Measurements from ENCODE around the gene DPP6.

DPP6 gene

DNA sequence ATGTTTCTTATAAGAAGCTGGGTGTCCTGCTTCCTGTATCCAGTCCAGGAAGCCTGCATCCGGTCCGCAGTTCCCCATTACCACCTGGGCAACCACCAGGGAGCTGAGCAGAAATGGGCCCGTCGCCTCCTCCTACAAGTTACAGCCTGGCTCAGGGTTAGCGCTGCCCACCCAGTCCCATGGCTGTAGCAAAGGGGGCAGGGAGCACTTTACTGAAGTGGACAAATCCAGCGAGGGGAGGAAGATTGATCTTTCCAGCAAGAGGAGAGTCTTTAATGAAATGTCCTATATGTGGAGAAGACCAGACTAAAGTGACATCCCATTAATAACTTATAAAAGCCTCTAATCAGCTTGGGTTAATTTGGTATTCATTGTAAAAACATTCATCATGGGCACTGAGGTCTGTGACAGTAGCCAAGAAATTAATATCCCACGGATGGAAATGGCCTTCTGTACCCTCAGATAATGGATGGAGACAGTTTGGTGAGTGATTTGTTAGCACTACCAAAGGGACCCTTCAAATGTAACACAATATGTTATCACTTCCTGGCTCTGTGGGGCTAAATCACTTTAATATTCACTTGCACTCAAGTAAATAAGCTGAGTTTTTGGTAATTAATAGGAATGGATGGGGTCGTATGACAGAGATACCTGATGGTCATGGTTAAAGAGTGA lies 627.3 kb downstream of the DPP6 start:
- no peak for DNase-seq

DNA sequence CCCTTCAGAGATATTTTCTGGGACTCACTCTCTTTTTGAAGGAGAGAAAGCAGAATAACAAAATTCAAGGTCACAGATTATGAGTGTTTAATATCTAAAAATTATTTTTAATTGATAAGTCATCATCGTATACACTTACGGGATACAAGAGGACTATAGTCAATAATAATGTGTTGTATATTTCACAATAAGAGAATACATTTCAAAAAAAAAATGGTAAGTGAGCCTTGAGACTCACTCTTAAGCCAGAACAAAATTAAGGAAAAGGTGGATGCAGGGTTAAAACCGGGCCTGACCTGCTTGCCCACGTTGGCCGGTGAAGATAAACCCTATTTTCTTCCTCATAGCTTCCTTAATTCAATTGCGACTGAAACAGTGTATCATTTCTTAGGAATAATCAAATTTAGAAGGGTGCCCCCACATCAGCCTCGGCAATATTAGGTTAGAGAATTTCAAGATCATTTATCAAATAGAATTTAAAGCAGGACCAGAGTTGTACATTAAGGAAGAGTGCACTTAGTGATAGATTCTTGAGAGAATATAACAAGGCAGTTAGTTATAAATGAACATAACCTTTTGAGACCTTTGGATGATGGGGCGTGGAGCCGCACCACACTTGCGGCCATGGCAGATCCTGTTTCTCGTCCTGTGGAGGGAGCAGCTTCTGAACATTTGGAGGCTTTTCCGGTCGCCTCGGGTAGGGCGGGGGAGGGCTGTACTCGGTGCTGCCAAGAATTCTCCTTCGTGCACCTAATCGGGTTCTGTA lies 628.9 kb downstream of the DPP6 start:
- no peak for DNase-seq

DNA sequence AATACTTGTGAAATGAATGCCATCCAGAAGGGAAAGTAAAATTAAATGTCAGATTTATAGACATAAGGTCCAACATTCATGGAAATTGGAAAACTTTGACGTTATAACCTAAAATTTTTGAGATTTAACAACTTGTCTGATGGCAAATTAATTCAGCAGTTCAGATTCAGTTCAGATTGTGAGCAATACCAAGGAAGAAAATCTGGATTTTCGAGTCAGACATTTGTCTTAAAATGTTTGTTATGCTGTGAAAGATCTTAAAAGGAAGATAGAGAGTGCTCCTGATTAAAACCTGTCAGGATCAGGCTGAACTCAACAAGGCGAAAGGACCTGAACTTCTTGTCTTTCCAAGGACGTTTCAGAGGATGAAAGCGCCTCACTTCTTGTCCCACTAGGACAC lies 629.8 kb downstream of the DPP6 start:
- DNase-seq: no peak

DNA sequence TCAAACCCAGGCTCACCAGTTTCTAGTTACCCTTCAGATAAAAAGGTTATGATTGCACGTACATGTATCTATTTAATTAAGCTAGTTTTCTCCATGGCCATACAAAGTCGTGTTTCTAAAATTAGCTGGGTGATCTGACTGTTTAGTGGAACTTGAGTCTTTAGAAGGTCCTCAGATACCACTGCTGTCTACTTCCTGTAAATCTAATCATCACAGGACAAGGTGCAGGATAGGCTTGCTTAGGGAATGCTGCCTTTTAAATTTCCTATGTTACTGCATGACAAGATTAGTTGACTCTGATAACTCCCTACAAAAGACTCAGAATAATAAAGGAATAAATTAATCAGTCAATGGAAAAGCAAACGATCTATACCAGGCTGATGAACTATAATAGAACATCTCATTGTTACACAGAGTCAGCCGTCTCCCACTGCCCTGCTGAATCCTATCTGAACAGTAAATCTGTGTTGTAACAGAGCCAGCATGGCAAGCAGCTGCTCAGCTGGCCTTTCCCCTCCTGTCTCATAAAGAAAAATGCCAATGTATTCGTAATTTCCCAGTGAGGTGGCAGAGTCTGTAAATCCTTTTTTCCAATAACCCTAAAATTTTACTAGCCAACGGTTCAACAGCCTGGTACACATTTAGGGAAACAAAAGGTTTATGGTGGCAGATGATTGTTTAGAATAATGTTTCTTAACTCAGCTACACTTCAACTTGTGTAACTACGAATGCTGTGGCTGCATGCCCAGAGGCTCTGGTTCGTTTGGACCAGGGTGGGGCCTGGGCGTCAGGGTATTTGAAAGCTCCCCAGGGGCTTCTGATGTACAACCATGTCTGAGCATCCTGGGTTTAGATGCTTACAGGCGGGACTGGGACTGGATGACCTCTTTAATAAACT lies 632.7 kb downstream of the DPP6 start:
- DNase-seq: no peak

DNA sequence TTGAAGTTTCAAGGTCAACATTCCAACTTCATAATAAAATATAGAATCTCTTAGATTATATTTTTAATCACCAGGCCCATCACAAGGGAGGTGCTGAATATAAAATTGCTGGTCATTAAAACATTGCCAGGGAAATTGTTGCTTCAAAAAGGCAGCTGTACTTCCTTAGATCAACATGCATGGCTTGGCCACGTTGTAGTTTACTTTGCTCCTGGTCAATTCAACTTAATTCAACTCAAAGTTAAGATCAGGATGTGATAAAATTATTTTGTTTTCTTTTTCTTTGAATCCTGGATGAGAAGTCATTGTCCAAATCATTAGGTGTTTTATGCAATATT lies 633.3 kb downstream of the DPP6 start:
- no peak for DNase-seq

DNA sequence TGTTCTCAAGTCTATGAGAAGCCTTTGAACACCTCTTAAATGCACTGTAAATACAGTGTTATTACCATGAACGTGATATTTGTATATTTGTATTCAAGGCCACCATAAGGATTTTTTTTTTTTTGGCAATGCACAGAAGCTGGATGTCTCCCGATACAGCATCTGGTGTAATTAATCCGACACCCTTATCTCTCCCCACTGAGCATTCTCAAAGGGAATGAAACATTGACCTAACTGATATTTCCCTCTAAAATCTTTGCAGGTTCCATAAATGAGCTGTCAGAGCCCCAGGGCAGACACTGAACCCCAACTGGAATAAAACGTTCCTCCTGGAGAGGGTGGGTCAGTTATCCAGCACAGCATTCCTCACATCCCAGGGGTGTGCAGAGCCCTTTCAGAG lies 634.1 kb downstream of the DPP6 start:
- DNase-seq: no peak

DNA sequence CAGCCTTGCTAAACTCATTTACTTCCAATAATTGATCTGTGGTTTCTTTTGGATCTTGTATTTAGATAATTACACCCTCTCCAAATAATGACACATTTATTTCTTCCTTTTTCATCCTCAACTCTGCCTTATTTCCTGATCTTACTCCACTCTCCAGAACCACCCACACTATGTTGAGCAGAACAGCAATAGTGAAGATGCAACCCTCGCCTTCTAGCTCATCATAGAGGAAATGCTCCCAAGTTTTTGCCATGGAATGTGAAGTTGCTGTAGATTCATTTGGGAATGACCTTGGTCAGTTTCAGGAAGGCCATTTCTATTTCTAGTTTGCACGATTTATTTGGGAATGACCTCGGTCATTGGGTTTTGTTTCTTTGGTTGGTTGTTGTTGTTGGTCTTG lies 636.8 kb downstream of the DPP6 start:
- no peak for DNase-seq

DNA sequence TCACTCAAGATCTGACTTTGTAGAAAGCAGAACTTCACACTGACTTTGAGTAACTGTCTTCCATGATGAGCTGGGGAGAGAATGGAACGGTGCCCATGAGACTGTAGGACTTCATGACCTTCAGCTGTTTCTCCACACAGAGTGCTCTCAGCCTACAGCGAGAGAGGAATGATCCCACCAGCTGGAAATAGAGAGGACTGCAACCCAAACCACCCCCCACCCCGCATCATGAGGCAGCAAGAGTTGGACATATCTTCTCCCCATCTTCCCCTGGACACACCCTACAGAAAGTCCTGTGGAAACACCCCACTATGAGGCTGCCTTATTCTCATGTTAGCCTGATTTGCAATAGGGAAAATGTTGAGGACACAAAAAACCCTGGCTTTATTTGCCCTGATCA lies 638.2 kb downstream of the DPP6 start:
- DNase-seq: no peak

DNA sequence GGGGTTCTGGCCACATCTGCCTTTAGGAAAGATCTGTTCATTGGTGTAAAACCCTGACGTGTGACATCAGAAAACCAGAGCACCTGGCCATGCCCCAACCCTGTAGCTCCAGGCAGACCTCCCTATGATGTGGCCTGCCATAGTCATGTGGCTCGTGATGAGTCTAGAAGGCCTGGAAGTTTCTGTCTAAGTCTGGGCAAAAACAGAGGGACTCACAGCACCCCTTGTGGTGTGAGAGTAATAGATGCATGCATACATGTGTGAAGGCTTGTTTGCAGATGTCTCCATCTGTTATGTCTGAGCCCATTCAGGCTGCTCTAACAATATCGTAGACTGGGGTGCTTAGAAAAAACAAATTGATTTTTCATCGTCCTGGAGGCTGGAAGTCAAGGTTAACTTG lies 641.5 kb downstream of the DPP6 start:
- DNase-seq: no peak

DNA sequence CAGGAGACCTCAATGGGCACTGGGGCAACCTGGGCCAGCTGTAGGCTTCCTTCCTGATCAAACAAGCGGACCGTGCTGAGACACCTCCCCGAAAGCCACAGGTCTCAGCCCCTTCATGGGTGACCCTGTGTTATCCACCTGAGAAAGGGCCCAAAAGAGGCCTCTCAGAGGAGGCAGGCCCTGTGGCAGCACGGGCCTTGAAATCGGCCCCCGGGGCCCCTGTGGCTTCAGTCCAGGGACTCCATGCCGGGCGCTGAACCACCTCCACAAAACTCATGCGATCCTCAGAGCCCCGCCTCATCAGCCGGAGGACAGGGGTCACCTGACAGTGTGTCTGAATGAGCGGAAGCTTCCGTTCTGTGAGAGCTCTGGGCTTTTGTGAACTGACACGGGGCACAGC lies 643.6 kb downstream of the DPP6 start:
- no peak for DNase-seq

DNA sequence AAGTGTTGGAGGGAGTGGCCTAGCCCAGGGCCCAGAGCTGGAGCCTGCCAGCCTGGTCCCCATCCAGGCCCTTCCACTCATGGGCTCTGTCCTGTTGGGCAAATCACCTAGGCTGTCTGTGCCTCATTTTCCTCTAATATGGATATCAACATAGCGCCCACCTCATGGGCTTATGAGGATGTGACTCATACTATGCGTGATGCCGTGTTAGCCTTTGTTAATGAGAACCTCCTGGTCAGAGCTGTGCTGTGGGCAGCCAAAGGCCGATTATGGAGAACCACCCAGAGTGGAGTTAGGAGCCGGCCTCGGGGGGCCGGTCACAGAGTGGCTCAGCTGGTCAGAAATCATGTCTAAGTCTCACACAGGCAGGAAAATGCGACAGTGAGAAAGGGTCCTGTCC lies 644.4 kb downstream of the DPP6 start:
- DNase-seq: no peak

DNA sequence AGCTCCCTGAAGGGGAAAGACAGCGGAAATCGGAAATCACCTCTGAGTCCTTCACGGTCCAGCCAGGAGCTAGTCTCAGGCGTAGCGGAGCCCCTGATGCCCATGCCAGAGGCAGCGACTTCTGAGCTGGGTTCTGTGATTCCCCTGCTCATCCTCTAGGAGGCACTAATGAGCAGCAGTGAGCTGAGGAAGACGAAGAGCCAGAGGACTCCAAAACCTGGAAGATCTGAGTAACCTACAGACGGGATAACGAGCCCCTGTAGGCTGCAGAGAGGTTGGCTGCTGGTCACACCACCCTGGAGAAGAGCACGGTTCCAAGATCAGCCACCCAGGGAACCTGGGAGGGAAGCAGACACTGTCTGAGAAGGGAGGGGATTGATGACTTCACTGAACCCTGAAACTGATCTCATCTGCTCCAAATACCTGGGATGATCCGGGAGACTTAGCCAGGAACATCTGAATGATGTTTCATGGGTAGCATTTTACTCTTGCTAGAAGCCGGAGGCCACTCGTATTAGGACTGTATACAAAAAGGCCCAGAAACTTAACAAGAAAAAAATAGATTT lies 646.6 kb downstream of the DPP6 start:
- DNase-seq: no peak

DNA sequence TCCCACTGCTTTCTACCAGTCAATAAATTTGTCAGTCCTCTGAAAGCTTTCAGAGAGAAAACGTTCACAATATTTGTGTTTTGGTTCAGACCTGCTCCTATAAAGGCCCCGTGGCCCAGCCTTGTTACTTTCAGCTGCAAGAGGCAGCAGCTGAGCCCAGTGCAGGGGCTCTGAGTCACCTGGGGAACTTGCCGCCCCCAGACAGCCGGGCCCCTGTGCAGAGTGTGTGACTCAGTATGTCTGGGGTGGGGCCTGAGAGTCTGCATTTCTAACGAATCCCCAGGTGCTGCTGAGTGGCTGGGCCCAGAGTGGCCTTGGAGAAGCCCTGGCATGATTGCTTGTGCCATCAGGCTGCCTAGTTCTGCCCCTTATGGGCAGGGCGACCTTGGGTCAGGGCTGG lies 647.2 kb downstream of the DPP6 start:
- no peak for DNase-seq

DNA sequence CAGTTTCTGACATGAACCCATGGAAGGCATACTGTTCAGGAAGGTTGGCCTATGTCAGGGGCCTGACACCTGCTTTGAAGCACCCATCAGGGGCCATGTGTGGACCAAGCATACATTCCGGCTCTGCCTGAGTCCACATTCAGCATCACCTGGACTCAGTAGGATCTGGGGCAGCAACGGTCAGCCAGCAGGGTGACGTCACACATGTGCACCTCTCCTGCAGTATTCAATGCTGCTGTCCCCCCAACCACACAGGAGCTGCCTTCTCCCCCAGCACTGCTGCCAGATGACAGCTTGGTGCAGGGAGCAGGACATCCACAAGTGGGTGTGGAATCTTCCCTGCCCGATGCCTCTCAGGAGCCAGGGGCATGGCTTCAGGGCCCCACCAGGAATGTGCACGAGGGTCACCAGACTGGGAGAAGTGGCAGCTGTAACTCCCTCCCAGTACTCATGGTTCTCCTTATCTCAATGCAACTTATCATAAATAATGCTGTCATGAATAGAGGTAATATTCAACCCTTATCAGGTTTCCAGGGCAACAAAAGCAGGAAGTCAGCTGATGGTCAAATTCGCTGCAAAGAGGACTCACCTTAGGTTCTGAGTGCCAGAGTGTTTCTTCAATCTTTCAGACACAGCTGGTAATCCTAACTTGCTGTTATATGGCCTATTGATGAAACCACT lies 657.8 kb downstream of the DPP6 start:
- no peak for DNase-seq

DNA sequence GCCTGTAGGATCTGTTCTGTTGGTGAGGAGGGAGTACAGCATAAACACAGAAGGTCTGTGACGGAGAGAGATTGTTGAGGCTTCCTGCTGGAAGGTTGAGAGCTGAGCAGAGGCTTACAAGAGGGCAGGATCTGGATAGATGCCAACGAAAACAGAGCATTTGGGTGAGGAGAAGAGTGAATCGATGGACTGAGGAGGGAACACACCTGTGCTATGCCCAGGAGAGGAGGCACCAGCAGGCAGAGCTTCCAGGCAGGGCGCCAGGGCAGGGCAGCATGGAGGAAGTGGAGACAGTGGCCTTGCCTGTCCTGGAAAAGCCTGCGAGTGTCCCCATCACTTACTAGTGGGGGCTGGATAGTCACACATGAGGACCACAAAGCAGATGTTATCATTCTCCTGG lies 667.8 kb downstream of the DPP6 start:
- no peak for DNase-seq

DNA sequence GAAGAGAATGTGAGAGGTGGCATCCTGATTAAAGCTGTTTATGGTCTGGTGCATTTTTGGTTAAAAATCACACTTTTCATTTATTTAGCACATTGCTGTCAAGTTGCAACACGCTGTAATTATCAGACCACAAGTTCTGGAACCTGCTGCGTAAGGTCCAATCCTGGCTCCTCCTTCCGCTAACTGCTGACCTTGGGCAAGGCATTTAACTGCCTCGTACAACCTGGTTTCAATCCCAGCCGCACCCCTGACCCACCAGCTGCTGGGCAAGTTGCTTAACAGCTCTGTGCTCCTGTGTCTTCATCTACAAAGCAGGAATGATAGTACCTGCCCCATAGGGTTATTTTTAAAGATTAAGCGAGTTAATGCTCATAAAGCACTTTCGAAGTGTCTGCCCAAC lies 668.9 kb downstream of the DPP6 start:
- no peak for DNase-seq

DNA sequence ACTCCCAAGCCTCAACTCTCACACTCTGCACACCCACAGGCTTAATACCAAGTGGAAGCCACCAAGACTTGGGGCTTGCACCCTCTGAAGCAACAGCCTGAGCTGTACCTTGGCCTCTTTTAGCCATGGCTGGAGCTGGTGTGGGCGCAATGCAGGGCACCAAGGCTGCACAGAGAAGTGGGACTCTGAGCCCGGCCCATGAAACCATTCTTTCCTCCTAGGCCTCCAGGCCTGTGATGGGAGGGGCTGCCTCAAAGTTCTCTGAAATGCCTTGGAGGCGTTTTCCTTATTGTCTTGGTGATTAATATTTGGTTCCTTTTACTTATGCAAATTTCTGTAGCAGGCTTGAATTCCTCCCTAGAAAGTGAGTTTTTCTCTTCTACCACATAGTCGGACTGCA lies 674.2 kb downstream of the DPP6 start:
- no peak for DNase-seq

DNA sequence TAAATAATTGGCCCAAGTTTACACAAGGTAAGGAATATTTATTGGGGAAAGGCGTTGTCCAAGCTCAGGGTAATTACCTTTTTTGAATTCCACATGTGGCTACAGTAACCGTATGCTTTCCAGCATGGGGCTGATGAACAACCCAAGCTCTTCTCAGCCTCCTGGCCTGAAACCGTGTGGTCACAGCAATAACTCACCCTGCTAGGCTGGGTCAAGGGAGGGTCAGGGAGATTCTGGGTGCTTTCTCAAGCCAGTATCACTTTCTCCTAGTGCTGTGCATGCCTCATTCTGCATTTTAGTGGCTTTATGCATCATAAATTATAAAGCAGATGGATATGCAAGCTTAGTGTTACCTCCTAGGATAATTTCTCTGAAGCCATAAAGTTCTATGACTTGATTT lies 676.9 kb downstream of the DPP6 start:
- no peak for DNase-seq

DNA sequence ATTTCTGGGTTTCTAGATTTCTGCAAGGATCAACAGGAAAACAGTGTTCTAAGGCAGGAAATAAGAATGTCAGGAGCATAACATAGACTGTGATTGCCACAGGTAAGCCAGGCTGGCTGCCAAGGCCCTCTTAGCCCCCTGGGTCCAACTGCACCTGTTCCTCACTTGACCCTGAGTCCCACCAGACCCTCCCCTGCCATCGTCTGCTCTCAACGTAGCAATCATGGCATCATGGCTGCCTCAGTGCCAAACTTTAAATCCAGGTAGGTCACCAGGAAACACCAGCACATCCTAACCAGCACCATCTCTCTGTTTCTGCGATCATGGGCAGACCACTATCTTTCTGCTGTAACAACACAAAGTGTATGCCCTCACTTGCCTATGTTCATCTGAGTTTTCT lies 683.6 kb downstream of the DPP6 start:
- DNase-seq: no peak

DNA sequence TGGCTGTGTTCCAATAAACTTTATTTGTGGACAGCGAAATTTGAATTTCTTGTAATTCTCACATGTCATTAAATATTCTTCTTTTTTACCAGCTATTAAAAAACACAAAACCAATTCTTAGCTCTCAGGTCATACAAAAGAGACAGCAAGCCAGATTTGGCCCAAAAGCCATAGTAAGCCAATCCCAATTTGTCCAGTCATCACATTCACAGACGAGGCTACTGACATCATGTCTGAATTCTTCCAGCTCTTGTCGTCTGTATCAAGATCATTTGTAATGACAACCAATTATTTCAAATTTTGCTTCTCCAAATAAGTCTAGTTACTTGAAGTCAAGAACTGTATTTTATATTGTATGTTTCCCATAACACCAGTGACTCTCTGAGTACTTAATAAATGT lies 684.2 kb downstream of the DPP6 start:
- no peak for DNase-seq

DNA sequence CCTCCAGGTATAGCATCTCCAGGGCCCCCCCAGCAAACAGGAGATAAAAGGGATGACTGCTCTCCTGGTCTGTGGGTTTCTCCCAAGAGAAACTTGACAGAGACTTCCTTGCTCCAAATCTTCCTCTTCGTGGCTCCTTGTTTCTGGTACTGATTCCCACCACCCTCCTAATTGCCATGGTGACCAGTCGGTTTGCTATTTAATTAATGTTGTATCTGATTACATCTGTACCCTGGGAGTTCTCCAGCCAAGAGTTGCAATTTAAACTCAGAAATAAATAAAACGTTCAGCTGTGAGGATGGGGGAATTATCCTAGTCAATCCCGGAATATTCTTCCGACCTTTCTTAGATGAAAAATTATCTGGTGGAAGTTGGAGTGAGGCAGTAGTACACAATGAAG lies 686.0 kb downstream of the DPP6 start:
- no peak for DNase-seq

DNA sequence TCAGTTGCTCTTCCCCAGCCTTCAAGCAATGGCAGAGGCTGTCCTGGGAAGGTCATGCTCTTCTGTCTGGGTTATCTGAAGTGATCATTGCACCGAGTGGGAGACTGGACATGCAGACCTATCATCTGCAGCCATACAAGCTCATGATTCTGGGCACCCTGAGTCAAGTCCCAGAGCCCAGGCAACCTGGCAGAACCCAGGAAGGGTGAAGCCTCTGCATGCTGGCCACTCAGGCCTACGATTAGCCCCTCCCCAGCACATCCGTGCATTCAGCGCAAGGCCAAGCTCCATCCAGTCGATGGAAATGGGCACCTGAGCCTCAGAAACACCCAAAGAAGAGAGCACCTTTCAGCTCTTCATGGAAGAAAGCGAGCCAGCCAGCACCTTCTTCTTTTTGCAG lies 688.9 kb downstream of the DPP6 start:
- no peak for DNase-seq

DNA sequence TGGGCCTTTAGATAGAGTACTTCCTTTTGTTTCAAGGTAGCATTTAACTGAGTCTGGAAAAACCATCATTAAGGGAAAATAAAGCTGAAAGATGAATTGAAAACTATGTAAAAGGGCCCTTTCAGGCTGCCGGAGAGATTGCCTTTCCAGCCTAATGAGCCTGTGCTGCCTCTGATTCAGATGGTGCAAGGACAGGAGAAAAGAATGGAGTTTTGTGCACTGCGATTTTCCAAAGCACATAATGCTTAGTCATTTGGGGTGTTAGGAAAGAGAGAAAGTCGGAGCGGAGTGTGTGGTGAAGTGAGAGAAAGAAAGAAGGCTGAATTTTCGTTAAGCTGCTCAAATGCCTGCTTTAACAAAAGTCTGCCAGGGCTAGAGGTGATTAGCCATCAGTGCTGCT lies 691.0 kb downstream of the DPP6 start:
- DNase-seq: no peak

All from NCI-H226 (cell line).